NCI-H345 treated with DMSO at 0.1 percent for 48 hours (cell line): ENCODE results near the gene BHLHA15.
A peak's percentile ranks its signal among the peaks of the same experiment; 100 is the strongest.

Experiments used
- DNase-seq: peaks from one replicate; lab custom pipeline; 2025; ENCODE audit not compliant: unreplicated experiment; lab: John Stamatoyannopoulos, UW

The BHLHA15 gene

GRCh38 chr7:98211221-98211675, at the start of gene BHLHA15:
TSS of gene BHLHA15 (plus strand) at chr7:98211439. CDS start at chr7:98212310, 871 bp downstream.
- peak; percentile 17 for DNase-seq

- DNase-seq = no peak
Measured at GRCh38 chr7:98162758-98163157, 48.5 kb upstream of the BHLHA15 start.

- no peak for DNase-seq
Measured at GRCh38 chr7:98163269-98163668, 48.0 kb upstream of the BHLHA15 start.

GRCh38 chr7:98163704-98164494, 47.3 kb upstream of the BHLHA15 start:
- DNase-seq = no peak

GRCh38 chr7:98165827-98166667, 45.2 kb upstream of the BHLHA15 start:
- peak; percentile 2 for DNase-seq

GRCh38 chr7:98166668-98166970, 44.6 kb upstream of the BHLHA15 start:
- no peak for DNase-seq

- DNase-seq = no peak
Measured at GRCh38 chr7:98167653-98168052, 43.6 kb upstream of the BHLHA15 start.

GRCh38 chr7:98168181-98168903, 42.9 kb upstream of the BHLHA15 start:
- DNase-seq = peak; percentile 33

- no peak for DNase-seq
Measured at GRCh38 chr7:98168904-98169621, 42.2 kb upstream of the BHLHA15 start.

GRCh38 chr7:98170966-98171365, 40.3 kb upstream of the BHLHA15 start:
- no peak for DNase-seq

- DNase-seq = no peak
Measured at GRCh38 chr7:98171449-98171848, 39.8 kb upstream of the BHLHA15 start.

- no peak for DNase-seq
Measured at GRCh38 chr7:98174334-98175259, 36.6 kb upstream of the BHLHA15 start.

GRCh38 chr7:98175260-98175940, 35.8 kb upstream of the BHLHA15 start:
- DNase-seq = no peak

- no peak for DNase-seq
Measured at GRCh38 chr7:98177553-98177952, 33.7 kb upstream of the BHLHA15 start.

GRCh38 chr7:98178321-98178720, 32.9 kb upstream of the BHLHA15 start:
- no peak for DNase-seq

GRCh38 chr7:98178762-98179490, 32.3 kb upstream of the BHLHA15 start:
- no peak for DNase-seq

GRCh38 chr7:98180751-98181150, 30.5 kb upstream of the BHLHA15 start:
- no peak for DNase-seq

GRCh38 chr7:98185101-98185500, 26.1 kb upstream of the BHLHA15 start:
- no peak for DNase-seq
